Iris pigment epithelial cell (primary cell): ENCODE results near the gene PANX2.

Experiments used
- DNase-seq: peaks from one replicate; pipeline ENCODE4 v3.0.0-alpha.2; 2011; ENCODE audit warnings: low read depth

Gene PANX2

GRCh38 chr22:50229370-50229769 lies 58.8 kb downstream of the PANX2 start:
- DNase-seq = no peak
